ENCODE results near the gene E2F2.

DNA sequence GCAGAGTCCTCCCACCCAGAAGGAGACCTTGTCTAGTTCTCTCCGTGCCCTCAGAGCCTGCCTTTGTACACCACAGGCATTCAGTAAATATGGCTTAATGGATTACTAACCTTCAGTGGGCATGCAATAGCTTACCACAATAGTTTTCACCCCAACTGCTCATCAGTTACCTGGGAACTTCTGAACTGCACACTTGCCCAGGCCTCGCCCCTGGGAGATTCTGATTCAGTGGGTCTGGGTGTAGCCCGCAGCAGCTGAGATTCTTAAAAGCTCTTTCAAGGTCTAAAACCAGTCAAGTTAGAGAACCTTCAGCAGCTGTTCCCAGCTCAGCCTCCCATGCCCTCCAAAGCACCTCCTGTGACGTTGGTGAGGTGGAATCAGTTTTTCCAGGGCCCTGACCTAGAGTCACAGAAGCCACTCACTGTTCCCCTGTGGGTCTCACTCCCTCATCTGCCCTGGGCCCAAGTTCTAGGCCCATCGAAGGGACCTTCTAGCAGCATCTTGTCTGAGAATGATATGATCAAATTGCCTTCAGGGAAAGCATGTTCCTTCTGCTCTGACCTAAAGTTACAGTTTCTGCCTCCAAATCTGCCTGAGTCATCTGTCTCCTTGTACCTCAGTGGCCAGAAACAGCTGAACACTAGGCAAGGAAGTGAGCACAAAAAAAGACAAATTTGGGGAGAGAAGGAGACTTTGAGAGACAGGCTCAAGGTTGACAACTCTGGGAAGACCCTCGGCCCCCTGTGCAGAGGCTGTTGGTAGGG is 57.8 kb downstream of the E2F2 start:
- TF ChIP-seq, protein P1, sequence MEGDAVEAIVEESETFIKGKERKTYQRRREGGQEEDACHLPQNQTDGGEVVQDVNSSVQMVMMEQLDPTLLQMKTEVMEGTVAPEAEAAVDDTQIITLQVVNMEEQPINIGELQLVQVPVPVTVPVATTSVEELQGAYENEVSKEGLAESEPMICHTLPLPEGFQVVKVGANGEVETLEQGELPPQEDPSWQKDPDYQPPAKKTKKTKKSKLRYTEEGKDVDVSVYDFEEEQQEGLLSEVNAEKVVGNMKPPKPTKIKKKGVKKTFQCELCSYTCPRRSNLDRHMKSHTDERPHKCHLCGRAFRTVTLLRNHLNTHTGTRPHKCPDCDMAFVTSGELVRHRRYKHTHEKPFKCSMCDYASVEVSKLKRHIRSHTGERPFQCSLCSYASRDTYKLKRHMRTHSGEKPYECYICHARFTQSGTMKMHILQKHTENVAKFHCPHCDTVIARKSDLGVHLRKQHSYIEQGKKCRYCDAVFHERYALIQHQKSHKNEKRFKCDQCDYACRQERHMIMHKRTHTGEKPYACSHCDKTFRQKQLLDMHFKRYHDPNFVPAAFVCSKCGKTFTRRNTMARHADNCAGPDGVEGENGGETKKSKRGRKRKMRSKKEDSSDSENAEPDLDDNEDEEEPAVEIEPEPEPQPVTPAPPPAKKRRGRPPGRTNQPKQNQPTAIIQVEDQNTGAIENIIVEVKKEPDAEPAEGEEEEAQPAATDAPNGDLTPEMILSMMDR (tag by site-specific recombination; IDR thresholded peaks at IDR 0.05): no peak
- TF ChIP-seq HOXC10 (CRISPR knock-in tag; IDR thresholded peaks at IDR 0.05) (no peak), ZBTB21 (tag by site-specific recombination; IDR thresholded peaks at IDR 0.05) (no peak)
